Measurements from ENCODE around the gene CCDC126. TPM values are rescaled to one million over a fixed set of nuclear protein-coding genes. Genes with fewer than 3 reads are reported as not detected.
"Not testable (repeated sequence)": the region's sequence is repeated elsewhere in the genome, so short reads cannot be mapped to it uniquely, and the experiment has no call there.

The CCDC126 gene
- total RNA-seq, 1 experiment from 2014 or later: 11.3 TPM

- no peak for DNase-seq (ENCODE audit: low read depth)
Observed at GRCh38 chr7:23628370-23628769, 31.2 kb downstream of the CCDC126 start.

- DNase-seq (ENCODE audit: low read depth): no peak
Observed at GRCh38 chr7:23633417-23633816, 36.2 kb downstream of the CCDC126 start.

GRCh38 chr7:23645822-23646221 lies 48.6 kb downstream of the CCDC126 start:
- DNase-seq (ENCODE audit: low read depth): no peak

- no peak for DNase-seq (ENCODE audit: low read depth)
Observed at GRCh38 chr7:23653942-23654341, 56.8 kb downstream of the CCDC126 start.

GRCh38 chr7:23654508-23654907 lies 57.3 kb downstream of the CCDC126 start:
- DNase-seq (ENCODE audit: low read depth): peak; percentile 12

- no peak for DNase-seq (ENCODE audit: low read depth)
Observed at GRCh38 chr7:23655433-23655832, 58.3 kb downstream of the CCDC126 start.

GRCh38 chr7:23658831-23659427 lies 61.7 kb downstream of the CCDC126 start:
- no peak for DNase-seq (ENCODE audit: low read depth)

GRCh38 chr7:23661385-23661784 lies 64.2 kb downstream of the CCDC126 start:
- no peak for DNase-seq (ENCODE audit: low read depth)

- DNase-seq (ENCODE audit: low read depth): peak; percentile 9
Observed at GRCh38 chr7:23662124-23662983, 65.2 kb downstream of the CCDC126 start.

GRCh38 chr7:23662984-23663313 lies 65.8 kb downstream of the CCDC126 start:
- no peak for DNase-seq (ENCODE audit: low read depth)

GRCh38 chr7:23664122-23664521 lies 66.9 kb downstream of the CCDC126 start:
- DNase-seq (ENCODE audit: low read depth): no peak

- peak; percentile 25 for DNase-seq (ENCODE audit: low read depth)
Observed at GRCh38 chr7:23672033-23672432, 74.9 kb downstream of the CCDC126 start.

- DNase-seq (ENCODE audit: low read depth): peak; percentile 71
Observed at GRCh38 chr7:23679898-23680413, 82.8 kb downstream of the CCDC126 start, which contains the start of gene FAM221A. FAM221A (plus strand) TSS chr7:23680199; CDS start chr7:23680219, 20 bp downstream.

GRCh38 chr7:23680414-23681405 lies 83.5 kb downstream of the CCDC126 start:
- peak; percentile 63 for DNase-seq (ENCODE audit: low read depth)

- DNase-seq (ENCODE audit: low read depth): not testable (repeated sequence)
Observed at GRCh38 chr7:23684041-23684440, 86.9 kb downstream of the CCDC126 start.

- peak; percentile 56 for DNase-seq (ENCODE audit: low read depth)
Observed at GRCh38 chr7:23685731-23686130, 88.5 kb downstream of the CCDC126 start.

- DNase-seq (ENCODE audit: low read depth): peak; percentile 7
Observed at GRCh38 chr7:23687011-23687410, 89.8 kb downstream of the CCDC126 start.

GRCh38 chr7:23689165-23689564 lies 92.0 kb downstream of the CCDC126 start:
- no peak for DNase-seq (ENCODE audit: low read depth)

GRCh38 chr7:23691320-23691719 lies 94.1 kb downstream of the CCDC126 start:
- peak; percentile 4 for DNase-seq (ENCODE audit: low read depth)

- DNase-seq (ENCODE audit: low read depth): no peak
Observed at GRCh38 chr7:23693224-23693623, 96.0 kb downstream of the CCDC126 start.

All from M059J (cell line).